GM18517 (cell line): ENCODE results near the gene HS3ST5.

Experiments
- ATAC-seq: cut with Tn5 transposase; IDR thresholded peaks from one replicate; pipeline ENCODE4 v1.9.1; 2021; ENCODE audit warnings: mild to moderate bottlenecking, moderate library complexity; ENCODE audit not compliant: unreplicated experiment

The HS3ST5 gene, protein sequence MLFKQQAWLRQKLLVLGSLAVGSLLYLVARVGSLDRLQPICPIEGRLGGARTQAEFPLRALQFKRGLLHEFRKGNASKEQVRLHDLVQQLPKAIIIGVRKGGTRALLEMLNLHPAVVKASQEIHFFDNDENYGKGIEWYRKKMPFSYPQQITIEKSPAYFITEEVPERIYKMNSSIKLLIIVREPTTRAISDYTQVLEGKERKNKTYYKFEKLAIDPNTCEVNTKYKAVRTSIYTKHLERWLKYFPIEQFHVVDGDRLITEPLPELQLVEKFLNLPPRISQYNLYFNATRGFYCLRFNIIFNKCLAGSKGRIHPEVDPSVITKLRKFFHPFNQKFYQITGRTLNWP

DNA sequence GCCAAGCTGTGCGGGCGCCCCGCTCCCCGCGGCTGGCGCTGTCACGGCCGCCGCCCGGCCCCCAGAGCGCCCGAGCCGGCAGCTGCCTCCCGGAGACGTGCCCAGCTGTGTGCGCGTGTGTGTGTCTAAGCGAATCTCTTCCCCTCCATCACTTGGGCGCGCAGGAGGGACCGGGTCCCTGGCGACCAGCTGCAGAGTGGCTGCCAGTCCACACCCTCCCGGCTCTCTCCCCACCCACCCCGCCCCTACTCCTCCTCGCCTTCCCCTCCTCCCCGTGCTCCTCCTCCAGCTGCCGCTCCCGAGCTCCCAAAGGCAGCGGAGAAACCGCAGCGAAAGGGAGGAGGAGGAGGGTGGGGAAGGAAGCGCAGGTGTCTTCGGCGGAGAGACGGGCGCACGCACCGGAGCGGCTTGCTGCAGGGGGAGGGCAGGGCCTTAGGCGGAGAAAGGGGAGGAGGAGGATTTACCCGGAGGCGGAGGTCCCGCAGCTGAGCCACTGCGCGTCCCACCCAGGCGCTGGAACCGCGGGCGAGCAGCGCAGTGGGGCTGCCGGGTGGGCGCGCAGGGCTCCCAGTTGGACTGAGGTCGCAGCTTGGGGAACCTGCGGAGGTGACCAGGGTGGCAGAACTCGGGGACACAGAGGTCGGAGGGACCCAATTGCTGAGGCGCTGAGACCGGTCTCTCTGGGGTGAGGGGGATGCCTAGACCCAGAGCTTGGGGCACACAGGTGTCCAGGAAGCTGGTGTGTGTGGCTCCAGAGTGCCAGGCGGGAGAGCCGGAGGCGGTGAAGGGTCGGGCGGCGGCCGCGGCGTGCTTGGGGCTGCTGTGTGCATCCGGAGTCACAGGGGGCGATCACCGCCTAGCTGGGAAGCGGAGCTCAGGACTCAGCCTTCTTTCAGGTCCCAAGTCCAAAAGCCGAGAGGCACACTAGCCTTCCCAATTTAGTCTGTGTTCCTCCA is at the start of gene HS3ST5:
Gene HS3ST5 (minus strand): TSS at position 198 of the 956 bp plus-strand sequence. CDS start 280,178 bp downstream, outside the sequence.
- ATAC-seq: no peak

DNA sequence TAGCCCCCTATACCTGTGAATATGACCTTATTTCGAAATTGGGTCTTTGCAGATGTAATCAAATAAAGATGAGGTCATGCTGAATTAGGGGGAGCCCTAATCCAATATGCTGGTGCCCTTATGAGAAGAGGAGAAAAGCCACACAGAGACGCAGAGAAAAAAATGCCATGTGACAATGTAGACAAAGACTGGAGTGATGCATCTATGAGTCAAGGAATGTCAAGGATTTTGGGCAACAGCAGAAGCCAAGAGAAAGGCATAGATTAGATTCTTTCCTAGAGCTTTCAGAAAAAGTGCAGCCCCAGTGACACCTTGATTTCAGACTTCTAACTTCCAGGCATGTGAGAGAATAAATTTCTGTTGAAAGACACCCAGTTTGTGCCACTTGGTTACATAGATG is 47.4 kb upstream of the HS3ST5 start:
- ATAC-seq: no peak

DNA sequence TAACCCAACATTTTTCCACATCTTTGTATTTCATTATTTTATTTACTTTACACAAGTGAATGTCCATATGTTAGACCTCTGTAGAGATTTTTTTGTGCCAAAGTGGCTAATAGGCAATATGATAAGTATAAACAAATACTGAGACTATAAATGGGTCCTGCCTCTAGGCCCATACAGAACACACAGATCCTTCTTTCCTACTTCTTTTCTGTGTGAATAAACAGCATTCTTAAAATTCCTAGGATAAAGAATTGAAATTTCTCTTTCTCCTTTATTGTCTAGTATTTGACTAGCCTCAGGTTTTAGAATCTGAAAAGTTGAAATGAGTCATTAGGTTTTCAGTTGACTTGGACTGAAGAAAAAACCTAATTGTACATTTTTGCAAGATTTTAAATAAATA is 46.3 kb upstream of the HS3ST5 start:
- no peak for ATAC-seq

DNA sequence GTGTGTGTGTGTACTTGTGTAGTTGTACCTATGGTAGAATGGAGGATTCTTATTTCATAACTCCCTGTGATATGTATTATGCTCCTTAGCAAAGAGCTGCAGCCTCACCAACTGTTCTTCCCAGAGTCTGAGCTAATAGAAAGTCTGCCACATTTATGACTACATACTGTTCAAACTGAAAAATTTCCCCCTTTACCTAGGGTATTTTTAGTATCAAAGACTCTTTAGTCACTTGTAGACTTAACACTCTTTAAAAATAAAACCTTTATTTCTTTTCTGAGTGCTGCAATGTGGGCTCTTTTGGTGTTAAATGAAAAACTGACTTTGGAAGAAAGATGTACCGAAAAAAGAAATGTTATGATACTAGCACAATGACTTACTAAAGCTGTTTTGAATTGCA is 39.6 kb upstream of the HS3ST5 start:
- no peak for ATAC-seq

DNA sequence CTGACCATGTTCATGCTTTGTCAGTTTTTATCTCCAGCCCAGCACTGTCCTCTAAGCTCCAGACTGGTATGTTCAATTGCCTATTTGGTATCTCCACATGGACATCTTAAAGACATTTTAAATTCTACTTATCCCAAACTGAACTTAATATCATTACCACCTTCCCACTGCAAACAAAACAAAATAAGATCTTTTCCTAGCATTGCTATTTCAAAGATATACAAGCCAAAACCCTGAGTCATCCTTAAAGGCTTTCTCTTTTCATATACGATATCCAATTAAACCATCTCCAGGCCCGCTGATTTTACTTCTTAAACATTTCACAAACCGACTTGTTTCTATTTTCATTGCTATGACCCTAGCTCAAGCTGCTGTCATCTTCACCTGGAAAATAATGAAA is 35.1 kb upstream of the HS3ST5 start:
- no peak for ATAC-seq

DNA sequence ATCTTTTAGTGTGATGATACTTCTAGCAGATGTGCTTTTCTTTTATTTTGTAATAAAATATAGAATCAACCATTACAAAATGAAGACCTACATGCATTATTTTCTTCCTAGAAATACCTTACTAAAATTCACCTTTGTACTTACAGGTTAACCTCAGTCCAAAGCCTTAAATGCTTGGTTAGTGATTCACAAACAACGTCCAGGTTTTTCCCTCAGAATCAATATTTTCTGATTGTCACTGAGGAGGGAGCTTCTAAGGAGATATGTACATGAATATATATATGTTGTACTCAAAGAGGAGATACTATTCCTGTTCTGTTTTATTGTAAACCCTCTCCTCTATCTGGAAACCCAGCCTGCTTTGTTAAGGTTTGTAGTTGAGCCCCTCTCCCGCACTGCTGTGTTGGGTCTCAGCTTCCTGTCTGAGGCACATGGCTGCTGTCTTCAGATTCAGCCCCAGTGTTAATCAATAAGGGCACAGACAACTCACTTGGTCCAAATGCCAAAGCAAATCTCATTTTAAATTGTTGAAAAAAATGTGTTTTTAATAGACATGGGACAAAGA is 33.9 kb upstream of the HS3ST5 start:
- ATAC-seq: no peak

DNA sequence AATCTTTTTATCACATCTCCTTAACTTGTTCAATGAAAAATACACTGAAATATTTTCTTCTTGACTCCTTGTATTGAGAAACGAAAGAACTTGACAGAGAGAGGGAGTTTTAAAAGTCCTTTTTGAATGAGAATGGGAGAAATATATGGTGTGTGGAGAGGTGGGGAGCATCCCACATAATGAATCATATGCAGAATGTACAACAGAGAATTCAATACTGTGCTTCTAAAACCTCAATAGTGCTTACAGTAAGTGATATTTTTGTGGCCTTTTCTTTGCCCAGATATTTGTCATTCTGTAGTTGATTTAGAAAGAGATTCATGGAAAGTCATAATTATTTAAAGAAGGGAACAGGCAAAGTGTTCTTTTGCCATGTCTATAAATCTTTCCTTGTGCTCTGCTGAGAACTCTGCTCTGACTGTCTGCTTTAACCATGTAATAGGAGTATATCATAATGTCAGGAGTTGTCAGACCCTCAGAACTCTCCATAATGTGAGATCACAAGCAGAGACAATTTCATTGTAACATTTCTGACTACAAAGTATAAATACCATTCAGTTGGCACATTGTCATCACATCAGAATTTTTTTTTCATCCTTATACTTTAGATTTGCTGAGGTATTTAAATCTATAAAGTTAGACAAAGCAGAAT is 32.8 kb upstream of the HS3ST5 start:
- no peak for ATAC-seq

DNA sequence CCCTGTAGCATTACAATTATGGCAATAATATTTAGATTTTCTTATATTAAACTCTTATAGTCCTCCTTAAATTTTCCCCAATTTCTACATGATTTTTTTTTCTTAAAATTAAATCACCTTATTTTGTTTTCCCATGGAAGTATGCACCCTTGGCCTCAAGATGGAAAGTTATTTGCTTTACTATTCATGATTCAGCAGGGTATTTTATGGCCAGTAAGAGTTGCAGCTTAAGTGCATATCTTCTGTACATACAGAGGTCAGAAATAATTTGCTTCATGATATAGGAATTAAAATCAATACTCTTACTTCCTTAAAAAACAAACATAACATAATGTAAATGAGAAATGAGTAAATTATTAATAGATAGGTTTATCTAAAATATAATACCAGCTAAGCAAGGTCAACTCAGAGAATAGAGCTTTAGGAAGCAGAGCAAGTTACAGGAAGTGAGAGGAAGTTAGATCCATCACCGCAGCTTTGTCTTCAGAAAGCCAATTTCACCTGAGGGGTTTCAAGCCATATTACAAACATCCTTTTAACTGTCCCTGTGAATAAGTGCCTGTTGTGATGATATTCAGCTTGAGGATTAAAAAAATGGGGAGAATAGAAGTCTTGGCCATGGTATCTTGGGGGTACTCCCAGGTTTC is 24.6 kb upstream of the HS3ST5 start:
- no peak for ATAC-seq

DNA sequence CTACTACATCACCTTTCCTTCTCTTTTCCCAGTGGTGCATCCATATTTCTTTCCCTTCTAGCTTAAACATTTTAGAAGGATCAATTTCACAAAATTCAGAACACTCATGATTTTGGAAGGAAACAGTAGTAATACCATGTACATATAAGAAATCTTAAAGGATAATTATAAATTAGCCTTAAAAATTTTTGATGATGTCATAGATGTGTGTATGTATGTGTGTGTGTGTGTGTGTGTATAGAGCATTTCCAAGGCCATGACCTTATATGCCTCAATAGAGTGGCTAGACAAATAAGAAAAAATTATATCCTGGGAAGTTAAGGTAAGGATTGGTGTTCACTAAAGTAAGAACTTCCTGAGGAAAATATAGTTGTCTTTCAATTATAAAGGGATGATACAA is 24.1 kb upstream of the HS3ST5 start:
- no peak for ATAC-seq

DNA sequence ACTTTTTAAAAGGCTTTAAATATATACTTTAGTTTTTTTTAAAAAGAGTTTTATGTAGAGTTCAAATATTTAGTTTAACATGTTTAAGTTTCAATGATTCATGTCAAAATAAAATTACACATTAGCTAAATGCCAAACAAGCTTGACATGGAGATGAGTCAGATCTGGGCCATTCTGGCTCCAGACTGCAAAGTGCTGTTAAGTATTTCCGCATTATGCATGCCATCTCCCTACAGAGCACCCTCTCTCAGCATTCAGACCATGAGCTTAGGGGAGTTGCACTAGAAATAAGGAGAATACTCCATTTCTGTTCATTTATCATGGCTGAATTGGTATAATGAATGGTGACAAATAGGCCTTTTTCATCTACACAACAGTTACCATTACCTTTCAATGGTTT is 21.5 kb upstream of the HS3ST5 start:
- no peak for ATAC-seq

DNA sequence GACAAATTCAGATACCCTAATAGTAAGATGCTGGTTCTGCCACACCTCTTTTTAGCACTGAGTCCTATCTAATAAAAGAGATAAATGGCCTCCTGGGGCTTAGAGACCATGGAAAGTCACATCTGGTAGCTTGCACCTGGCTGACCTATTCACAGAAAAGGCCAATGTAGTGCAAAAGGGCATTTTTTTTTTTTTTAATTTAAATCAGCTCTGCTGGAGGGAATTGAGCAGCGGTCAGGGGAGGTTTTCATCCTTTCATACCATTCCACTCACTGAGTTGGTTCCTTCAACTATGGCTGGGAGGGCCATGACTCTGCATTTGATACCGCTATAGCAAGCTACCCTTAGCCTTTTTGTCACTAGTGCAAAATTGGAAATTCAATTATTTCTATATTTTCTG is 20.1 kb upstream of the HS3ST5 start:
- no peak for ATAC-seq

DNA sequence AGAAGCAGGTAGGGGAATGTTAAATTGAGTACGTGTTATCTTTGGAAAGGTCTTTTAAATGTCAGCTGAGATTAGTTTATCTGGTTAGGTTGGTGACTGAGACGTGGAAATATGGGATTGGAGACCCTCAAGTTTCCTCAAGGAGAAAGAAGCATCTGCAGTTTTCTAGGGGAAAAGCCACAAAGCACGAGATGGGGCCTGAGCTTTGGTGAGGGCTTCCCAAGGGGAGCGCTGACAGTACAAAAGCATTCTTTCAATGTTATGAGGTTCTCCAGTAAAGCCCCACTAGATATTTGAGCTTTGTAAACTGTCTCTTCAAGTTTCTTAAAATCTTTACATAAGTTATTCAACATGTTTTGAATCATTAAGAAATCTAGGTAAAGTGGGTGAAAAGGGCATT is 19.6 kb upstream of the HS3ST5 start:
- ATAC-seq: no peak

DNA sequence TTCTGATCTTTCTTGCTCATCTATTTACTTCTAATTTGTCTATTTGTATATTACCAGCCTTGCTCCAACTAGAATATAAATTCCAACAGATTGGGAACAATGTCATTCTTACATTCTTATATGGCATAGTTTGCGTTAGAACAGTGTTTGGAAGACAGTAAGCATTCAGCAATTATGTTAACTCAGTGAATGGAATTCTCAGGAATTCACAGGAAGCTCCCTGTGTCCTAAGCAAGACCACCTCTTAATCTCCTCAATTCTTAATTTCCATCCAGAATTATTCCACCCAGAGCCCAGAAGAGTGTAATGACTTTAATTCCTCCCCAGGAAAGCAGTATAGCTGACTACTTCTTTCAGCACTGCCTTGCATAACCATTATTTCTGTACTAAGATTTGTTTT is 18.2 kb upstream of the HS3ST5 start:
- ATAC-seq: no peak

DNA sequence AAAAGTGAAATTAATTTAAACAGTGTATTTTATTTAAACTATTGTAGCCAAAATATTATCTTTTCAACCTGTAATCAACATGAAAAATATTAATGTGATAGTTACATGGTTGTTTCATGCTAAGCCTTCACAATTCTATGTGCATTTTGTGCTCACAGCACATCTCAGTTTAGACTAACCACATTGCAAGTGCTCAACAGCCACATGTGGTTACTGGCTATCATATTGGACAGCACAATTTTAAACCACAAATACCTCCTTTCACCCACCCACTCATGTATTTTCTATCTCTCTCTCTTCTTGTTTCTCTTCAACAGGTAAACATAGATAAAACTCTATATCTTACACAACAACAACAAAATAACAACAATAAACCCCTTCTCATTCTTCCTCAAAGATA is 12.5 kb upstream of the HS3ST5 start:
- no peak for ATAC-seq

DNA sequence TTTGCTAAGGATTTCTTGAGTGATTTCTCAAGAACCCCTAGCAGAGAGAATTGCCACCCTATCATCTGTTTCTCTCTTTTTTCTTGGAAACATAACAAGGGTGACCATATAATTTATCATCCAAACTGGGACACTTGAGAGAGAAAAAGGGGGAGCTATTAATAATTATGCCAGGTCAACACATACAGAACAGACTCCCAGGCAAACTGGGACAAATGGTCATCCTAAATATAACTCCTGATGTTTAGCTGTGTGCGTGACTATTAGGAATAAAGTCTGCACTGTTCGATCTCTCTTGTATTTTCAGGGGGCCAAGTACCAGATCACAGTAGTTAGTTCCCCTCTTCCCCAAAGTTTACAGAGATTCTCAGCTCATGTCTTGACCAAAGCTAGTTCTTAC is 11.7 kb upstream of the HS3ST5 start:
- no peak for ATAC-seq

DNA sequence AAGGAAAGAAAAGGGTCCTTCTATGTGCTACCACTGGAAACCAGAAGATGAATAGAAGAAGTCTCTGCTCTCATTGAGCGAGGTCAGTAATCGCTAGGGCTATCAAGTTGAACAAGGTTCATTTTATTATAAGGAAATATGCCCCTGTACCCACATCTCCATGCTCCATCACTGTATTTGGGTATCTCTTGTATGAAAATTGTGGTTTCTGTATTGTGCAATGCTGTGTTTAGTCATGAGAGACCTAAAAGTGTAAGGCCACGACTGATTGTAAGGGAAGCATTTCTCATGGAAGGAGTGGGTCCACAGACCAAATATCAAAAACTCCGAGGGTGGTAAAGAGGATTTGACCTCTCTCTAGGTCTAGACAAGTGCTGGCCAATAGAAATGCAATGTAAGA is 3.6 kb upstream of the HS3ST5 start:
- no peak for ATAC-seq

DNA sequence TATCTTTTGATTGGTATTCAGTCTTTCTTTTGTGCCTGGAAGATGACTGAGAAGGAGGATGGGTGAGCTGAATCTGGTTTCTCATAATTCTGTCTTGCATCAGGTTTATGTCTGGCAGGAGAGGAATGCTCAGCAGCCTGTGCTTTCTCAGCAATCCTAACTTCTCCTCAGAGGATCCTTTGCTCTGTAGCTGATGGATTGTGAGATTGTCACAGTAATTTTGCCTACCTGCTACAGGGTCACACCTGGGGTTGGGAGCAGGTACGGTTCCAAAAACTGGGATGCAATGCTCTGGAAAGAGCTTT is 2.1 kb upstream of the HS3ST5 start:
- no peak for ATAC-seq

DNA sequence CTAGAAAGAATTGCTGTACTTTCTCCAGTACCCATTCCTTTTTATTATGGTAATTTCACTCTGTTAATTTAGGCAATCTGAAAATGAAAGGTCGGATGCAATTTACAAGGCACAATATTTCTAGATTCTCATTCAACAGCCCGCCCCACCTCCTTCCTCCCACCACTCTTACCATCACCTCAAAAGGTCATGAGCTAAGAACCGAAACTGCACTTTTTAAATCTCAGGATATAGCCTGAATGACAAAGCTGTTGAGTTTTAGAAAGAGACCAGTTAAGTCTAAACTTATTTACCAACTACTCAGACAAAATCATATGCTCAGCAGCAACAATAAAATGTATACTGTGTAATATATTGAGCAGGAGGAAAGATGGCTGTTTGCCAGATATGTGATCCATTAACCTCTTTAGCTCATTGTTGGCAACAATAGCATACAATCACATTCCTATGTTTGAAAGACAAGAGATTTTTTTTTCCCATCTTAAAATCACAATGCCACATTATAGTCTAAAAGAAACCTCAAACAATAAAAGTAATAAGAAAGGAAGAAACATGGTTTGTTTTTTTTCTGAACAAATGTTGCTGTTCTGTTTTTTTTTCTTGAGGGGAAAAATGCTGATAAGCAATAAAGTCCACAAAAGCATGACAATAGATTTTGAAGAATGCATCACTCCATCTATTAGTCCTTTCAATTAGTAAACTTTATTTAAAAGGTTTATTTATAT is 1.6 kb upstream of the HS3ST5 start:
- no peak for ATAC-seq

DNA sequence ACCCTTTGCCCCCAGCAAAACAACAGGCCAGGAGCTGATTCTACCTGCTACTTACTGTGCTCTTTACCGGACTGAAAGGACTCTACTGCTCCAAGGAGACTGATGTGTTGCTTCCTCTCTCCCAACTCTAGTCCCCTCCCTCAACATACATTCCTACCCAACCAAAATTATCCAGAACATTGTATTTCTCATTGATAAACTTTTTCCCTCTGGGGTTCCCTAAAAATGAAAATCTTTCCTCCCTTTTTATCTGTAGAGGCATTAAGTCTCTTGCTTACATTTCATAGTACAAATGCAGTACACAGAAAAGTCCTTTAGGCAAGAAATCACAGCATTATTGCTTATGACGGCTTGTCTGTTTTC is 940 bp upstream of the HS3ST5 start:
- no peak for ATAC-seq

DNA sequence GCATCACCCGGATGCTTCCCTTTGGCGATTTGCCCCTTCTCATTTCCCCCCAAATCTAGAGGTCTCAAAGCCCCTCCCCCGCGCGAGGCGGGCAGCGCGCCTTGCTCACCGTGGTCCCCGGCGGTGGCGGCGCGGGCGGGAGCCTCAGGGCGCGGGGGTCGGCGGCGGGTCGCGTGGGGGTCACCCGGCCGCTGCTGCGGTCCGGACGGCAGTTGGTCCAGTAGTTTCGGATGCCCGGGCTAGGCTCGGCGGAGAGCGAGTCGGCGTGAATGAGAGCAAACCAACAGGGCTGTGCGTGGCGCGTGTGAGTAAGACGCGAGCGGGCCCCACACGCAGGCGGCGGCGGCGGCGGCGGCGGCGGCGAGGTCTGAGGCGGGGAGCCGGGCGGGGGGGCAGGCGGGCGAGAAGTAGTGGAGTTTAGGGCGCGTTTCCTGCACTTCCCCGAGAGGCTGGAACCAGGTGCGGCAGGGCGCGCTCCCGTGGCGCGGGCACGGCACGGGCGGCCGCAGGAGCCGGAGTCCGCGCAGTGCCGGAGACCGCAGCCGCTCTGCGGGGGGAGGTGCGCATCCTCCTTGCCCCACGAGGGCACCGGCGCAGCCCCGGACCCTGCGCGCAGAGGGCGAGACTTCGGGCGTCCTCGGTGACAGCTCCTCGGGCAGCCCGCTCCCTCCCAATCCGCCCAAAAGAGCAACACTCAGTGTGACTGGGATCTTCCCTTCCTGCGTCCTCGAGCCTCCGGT is 567 bp downstream of the HS3ST5 start:
- ATAC-seq: no peak
